Right ventricle myocardium inferior (tissue), 1 donor: ENCODE measurements around the gene PPFIBP2. TPM values are rescaled to one million over a fixed set of nuclear protein-coding genes. Genes with fewer than 3 reads are reported as not detected.

Experiments
- ATAC-seq: fragments of 200-7000 bp; cut with Tn5 transposase; one replicate; pipeline ENCODE4 v1.9.1; 2020; ENCODE audit warnings: mild to moderate bottlenecking, moderate library complexity
- DNase-seq: peaks from one replicate; pipeline ENCODE4 v3.0.0; 2021; ENCODE audit errors: missing footprints
- intact Hi-C: fragments of 100-400 bp; cut with DNase I; formaldehyde crosslinking; loops from one replicate; pipeline ENCODE4 v1.11.0; 2022
- total RNA-seq: library from RNA; stranded (reverse); fragmentation: NEBNext Ultra II Directional; extraction: Animal tissue kit (Norgen Biotek cat#: 25700); gene quantifications from one replicate; pipeline ENCODE4 v1.2.1, GENCODE V29; 2021
- donor health status: DM: no; HTN: yes; CAD: no; lungs with severe emphysema.

Gene PPFIBP2
- total RNA-seq, 1 donor from 2014 or later: 21.4 TPM

- DNase-seq (peak; percentile 87), ATAC-seq (peak; percentile 91)
- intact Hi-C loops: no loop called here
Measured at GRCh38 chr11:7665473-7666291, 151.9 kb downstream of the PPFIBP2 start.

- no peak for DNase-seq
- ATAC-seq: no peak
- intact Hi-C loops: no loop called here
Measured at GRCh38 chr11:7666292-7666866, 152.6 kb downstream of the PPFIBP2 start.

GRCh38 chr11:7667460-7667859, 153.7 kb downstream of the PPFIBP2 start:
- DNase-seq: no peak
- intact Hi-C loops: no loop called here

GRCh38 chr11:7668464-7668863, 154.7 kb downstream of the PPFIBP2 start:
- intact Hi-C loops: no loop called here
- DNase-seq (no peak), ATAC-seq (no peak)

More at GRCh38 chr11:7667460-7667859, 153.7 kb downstream of the PPFIBP2 start:
- ATAC-seq: no peak

- no peak for ATAC-seq
- intact Hi-C loops: no loop called here
- no peak for DNase-seq
Measured at GRCh38 chr11:7668911-7669310, 155.1 kb downstream of the PPFIBP2 start.

GRCh38 chr11:7670641-7671040, 156.8 kb downstream of the PPFIBP2 start:
- intact Hi-C loops: no loop called here
- ATAC-seq (no peak), DNase-seq (no peak)

GRCh38 chr11:7671347-7672215, 157.8 kb downstream of the PPFIBP2 start:
- ATAC-seq (no peak), DNase-seq (no peak)
- intact Hi-C loops: no loop called here

GRCh38 chr11:7672276-7672959, 158.6 kb downstream of the PPFIBP2 start:
- intact Hi-C loops: no loop called here
- DNase-seq: no peak
- ATAC-seq: no peak

GRCh38 chr11:7672960-7673723, 159.3 kb downstream of the PPFIBP2 start, which contains the start of gene CYB5R2:
Gene CYB5R2, minus strand, starts transcription at chr11:7673500. Its CDS starts 675 bp downstream, at chr11:7672825.
- DNase-seq (peak; percentile 84), ATAC-seq (peak; percentile 94)
- intact Hi-C loops: no loop called here

GRCh38 chr11:7673724-7674434, 160.1 kb downstream of the PPFIBP2 start:
- peak; percentile 63 for ATAC-seq
- intact Hi-C loops: no loop called here
- no peak for DNase-seq

- no peak for ATAC-seq
- intact Hi-C loops: no loop called here
- DNase-seq: no peak
Measured at GRCh38 chr11:7675631-7676030, 161.8 kb downstream of the PPFIBP2 start.

- no peak for ATAC-seq
- intact Hi-C loops: no loop called here
- no peak for DNase-seq
Measured at GRCh38 chr11:7677071-7677470, 163.3 kb downstream of the PPFIBP2 start.

GRCh38 chr11:7677796-7678201, 164.0 kb downstream of the PPFIBP2 start:
- ATAC-seq (no peak), DNase-seq (no peak)
- intact Hi-C loops: no loop called here

GRCh38 chr11:7683571-7683970, 169.8 kb downstream of the PPFIBP2 start:
- intact Hi-C loops: loop anchor here (10.0 kb wide), 1 partner anchor 109 kb away; no protein-coding TSS in a partner anchor
- no peak for DNase-seq
- no peak for ATAC-seq

- no peak for ATAC-seq
- no peak for DNase-seq
- intact Hi-C loops: loop anchor here (10.0 kb wide), 1 partner anchor 112 kb away; no protein-coding TSS in a partner anchor
Measured at GRCh38 chr11:7686761-7687160, 173.0 kb downstream of the PPFIBP2 start.

- DNase-seq: no peak
- intact Hi-C loops: loop anchor here (10.0 kb wide), 1 partner anchor 113 kb away; no protein-coding TSS in a partner anchor
- ATAC-seq: no peak
Measured at GRCh38 chr11:7687386-7687785, 173.6 kb downstream of the PPFIBP2 start.

GRCh38 chr11:7688238-7688826, 174.5 kb downstream of the PPFIBP2 start:
- intact Hi-C loops: loop anchor here (10.0 kb wide), 1 partner anchor 114 kb away; no protein-coding TSS in a partner anchor
- DNase-seq: no peak
- ATAC-seq: no peak
